ENCODE data around the gene TMEM269. TPM values are rescaled to one million over a fixed set of nuclear protein-coding genes. Genes with fewer than 3 reads are reported as not detected.

Gene TMEM269
- total and polyA plus RNA-seq, 10 of the 15 experiments (the other 5 are each of a cell fraction or from before 2014, with no cell fraction given) = 0.02 to 0.26 (median 0.06) TPM; not detected in 2

DNA sequence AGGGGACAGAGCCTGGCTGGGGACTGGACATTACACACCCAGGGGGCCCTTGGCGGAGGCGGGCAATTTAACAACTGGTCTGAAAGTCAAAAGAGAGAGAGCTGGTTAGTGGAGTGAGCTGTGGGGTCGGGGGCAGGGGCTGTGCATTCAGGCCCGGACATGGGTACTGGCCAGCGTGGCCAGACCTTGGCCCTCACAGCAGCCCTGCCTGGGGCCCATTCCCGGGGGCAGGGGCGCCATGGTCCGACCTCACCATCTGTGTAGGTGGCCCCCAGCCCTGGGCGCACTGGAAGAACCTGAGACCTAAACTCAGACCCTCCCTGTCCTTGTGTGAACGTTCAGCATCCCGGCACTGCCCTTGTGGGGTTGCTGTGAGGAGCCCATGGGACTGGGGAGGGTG is 49.7 kb upstream of the TMEM269 start:
- Histone ChIP-seq H3K4me2 (ENCODE audit: control insufficient read depth, insufficient read depth) (no peak overlapping the region), H3K9me3 (replicated peaks; ENCODE audit: control insufficient read depth, insufficient read depth, low read length) (no peaks in the 10 kb centered on the region), H3K27me3 (replicated peaks in 1 of 2; ENCODE audit: control insufficient read depth in 2 of 2, insufficient read depth in 2 of 2, low read length in 1 of 2) (no peaks in the 10 kb centered on the region), H3K9ac (ENCODE audit: control insufficient read depth, insufficient read depth, low read length) (no peak overlapping the region), H3K27ac (ENCODE audit: control insufficient read depth, insufficient read depth) (no peak overlapping the region), H2AFZ (ENCODE audit: control insufficient read depth, low read depth, low read length) (no peak overlapping the region), H3K4me3 (no peak overlapping the region), H3K36me3 (ENCODE audit: control insufficient read depth in 2 of 2, insufficient read depth in 2 of 2, low read length in 1 of 2) (no peaks in the 10 kb centered on the region), H4K20me1 (ENCODE audit: control insufficient read depth, insufficient read depth) (no peaks in the 10 kb centered on the region), H3K4me1 (ENCODE audit: control insufficient read depth, insufficient read depth, low read length) (peaks cover 11% of the 10 kb centered on the region), H3K79me2 (ENCODE audit: control insufficient read depth, insufficient read depth, low read length) (no peaks in the 10 kb centered on the region)
- ATAC-seq = no peak
- ChIA-PET POLR2A (no interaction called here), RAD21 (ENCODE audit: unreplicated experiment) (no interaction called here), SMC1A (ENCODE audit: uncharacterized antibody, unreplicated experiment) (interaction anchor here (0.8 kb wide), 1 partner anchor 12 kb away, joined by 3 read pairs; no protein-coding TSS in a partner anchor), CTCF (no interaction called here)
- intact Hi-C loops (cut with micrococcal nuclease; ENCODE audit: unreplicated experiment) (no loop called here), in situ Hi-C loops (cut with MboI) (loop anchor here (10.0 kb wide), 1 partner anchor 140 kb away; no protein-coding TSS in a partner anchor)
- no peak for DNase-seq (ENCODE audit: low read depth, low spot score)
- 36% methylated on average over 11 of the region's 11 CpGs for WGBS (ENCODE audit: insufficient coverage, insufficient replicate concordance, low lambda C conversion rate, missing lambda C conversion rate)
- no peak for FAIRE-seq
- TF ChIP-seq DPF2 (IDR thresholded peaks at IDR 0.05) = no peak
- TF ChIP-seq NR2C2 (IDR thresholded peaks at IDR 0.05; ENCODE audit: borderline replicate concordance, control insufficient read depth, insufficient read length, low read depth) = no peak
- TF ChIP-seq, protein P1, sequence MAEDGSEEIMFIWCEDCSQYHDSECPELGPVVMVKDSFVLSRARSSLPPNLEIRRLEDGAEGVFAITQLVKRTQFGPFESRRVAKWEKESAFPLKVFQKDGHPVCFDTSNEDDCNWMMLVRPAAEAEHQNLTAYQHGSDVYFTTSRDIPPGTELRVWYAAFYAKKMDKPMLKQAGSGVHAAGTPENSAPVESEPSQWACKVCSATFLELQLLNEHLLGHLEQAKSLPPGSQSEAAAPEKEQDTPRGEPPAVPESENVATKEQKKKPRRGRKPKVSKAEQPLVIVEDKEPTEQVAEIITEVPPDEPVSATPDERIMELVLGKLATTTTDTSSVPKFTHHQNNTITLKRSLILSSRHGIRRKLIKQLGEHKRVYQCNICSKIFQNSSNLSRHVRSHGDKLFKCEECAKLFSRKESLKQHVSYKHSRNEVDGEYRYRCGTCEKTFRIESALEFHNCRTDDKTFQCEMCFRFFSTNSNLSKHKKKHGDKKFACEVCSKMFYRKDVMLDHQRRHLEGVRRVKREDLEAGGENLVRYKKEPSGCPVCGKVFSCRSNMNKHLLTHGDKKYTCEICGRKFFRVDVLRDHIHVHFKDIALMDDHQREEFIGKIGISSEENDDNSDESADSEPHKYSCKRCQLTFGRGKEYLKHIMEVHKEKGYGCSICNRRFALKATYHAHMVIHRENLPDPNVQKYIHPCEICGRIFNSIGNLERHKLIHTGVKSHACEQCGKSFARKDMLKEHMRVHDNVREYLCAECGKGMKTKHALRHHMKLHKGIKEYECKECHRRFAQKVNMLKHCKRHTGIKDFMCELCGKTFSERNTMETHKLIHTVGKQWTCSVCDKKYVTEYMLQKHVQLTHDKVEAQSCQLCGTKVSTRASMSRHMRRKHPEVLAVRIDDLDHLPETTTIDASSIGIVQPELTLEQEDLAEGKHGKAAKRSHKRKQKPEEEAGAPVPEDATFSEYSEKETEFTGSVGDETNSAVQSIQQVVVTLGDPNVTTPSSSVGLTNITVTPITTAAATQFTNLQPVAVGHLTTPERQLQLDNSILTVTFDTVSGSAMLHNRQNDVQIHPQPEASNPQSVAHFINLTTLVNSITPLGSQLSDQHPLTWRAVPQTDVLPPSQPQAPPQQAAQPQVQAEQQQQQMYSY (CRISPR knock-in tag; IDR thresholded peaks at IDR 0.05) = no peak
- no peak for TF ChIP-seq ESRRA (IDR thresholded peaks at IDR 0.05; ENCODE audit: low read length)
- TF ChIP-seq BCL11A (IDR thresholded peaks at IDR 0.05; ENCODE audit: low read depth, low read length) = no peak
- no peak for TF ChIP-seq SREBF1 (IDR thresholded peaks at IDR 0.05; ENCODE audit: low read length)
- TF ChIP-seq EED (IDR thresholded peaks at IDR 0.05; ENCODE audit: low read depth) = no peak
- TF ChIP-seq RELA (IDR thresholded peaks at IDR 0.05; ENCODE audit: borderline replicate concordance, partially characterized antibody) = no peak
- TF ChIP-seq RB1 (IDR thresholded peaks at IDR 0.05; ENCODE audit: borderline replicate concordance) = no peak
- no peak for TF ChIP-seq SIN3A (IDR thresholded peaks at IDR 0.05; ENCODE audit: low read depth, low read length)
- no peak for TF ChIP-seq MTA3 (IDR thresholded peaks at IDR 0.05; ENCODE audit: borderline replicate concordance, low read length)
- no peak for TF ChIP-seq RUNX3 (IDR thresholded peaks at IDR 0.05; ENCODE audit: low read length)
- TF ChIP-seq ETV6 (conservative IDR thresholded peaks at IDR 0.05 in 1 of 2, IDR thresholded peaks at IDR 0.05 in 1 of 2; ENCODE audit: borderline replicate concordance in 1 of 2, low read depth in 1 of 2) = no peak
- no peak for TF ChIP-seq MEF2A (IDR thresholded peaks at IDR 0.05; ENCODE audit: insufficient read depth, low read depth, low read length)
- TF ChIP-seq BACH1 (IDR thresholded peaks at IDR 0.05; ENCODE audit: borderline replicate concordance) = no peak
- no TSS peak for BruUV-seq (replicated peaks)

Measured in GM12878 (cell line).